GM21529 (cell line): ENCODE measurements around the gene C1R.
"Not testable (repeated sequence)": the region's sequence is repeated elsewhere in the genome, so short reads cannot be mapped to it uniquely, and the experiment has no call there.

Experiments
- ATAC-seq: cut with Tn5 transposase; IDR thresholded peaks from one replicate; pipeline ENCODE4 v1.9.1; 2021; ENCODE audit not compliant: unreplicated experiment

C1R gene

GRCh38 chr12:7039403-7039802 lies 52.8 kb downstream of the C1R start:
- no peak for ATAC-seq

GRCh38 chr12:7038591-7038990 lies 53.7 kb downstream of the C1R start:
- no peak for ATAC-seq

GRCh38 chr12:7037411-7037810 lies 54.8 kb downstream of the C1R start:
- ATAC-seq = not testable (repeated sequence)

- ATAC-seq = no peak
Measured at GRCh38 chr12:7035463-7035862, 56.8 kb downstream of the C1R start.

- no peak for ATAC-seq
Measured at GRCh38 chr12:7034464-7034863, 57.8 kb downstream of the C1R start.

- no peak for ATAC-seq
Measured at GRCh38 chr12:7032990-7033389, 59.3 kb downstream of the C1R start.

GRCh38 chr12:7031306-7031705 lies 60.9 kb downstream of the C1R start:
- ATAC-seq = no peak
